GM12891 (cell line): Measurements from ENCODE around the gene FAM187B.

Source experiments
- POLR2A ChIP-seq: IDR thresholded peaks from 2 replicates; pipeline ENCODE4 v1.6.1; 2011; ENCODE audit warnings: low read depth, low read length, control low read depth
- POLR2AphosphoS5 ChIP-seq: IDR thresholded peaks from 2 replicates; pipeline ENCODE4 v1.6.1; 2011; ENCODE audit warnings: low read depth, low read length, control low read depth
- POU2F2 ChIP-seq: IDR thresholded peaks from 2 replicates; pipeline ENCODE4 v1.6.1; 2011; ENCODE audit warnings: low read depth, mild to moderate bottlenecking, control low read depth, low read length, moderate library complexity
- SPI1 ChIP-seq: IDR thresholded peaks from 2 replicates; pipeline ENCODE4 v1.6.1; 2011; ENCODE audit warnings: low read depth, low read length, control low read depth
- TAF1 ChIP-seq: IDR thresholded peaks from 2 replicates; pipeline ENCODE4 v1.6.1; 2011; ENCODE audit warnings: low read depth, low read length, control low read depth

GRCh38 chr19:35184884-35185283 lies 43.7 kb downstream of the FAM187B start:
- TF ChIP-seq POLR2A (no peak), POLR2AphosphoS5 (no peak), TAF1 (no peak), SPI1 (no peak), POU2F2 (no peak)
